ENCODE data around the gene SNPH. TPM values are rescaled to one million over a fixed set of nuclear protein-coding genes. Genes with fewer than 3 reads are reported as not detected.
A peak's percentile ranks its signal among the peaks of the same experiment; 100 is the strongest.

SNPH gene
- total and polyA plus RNA-seq, 7 donors, result 1.0 to 9.3 (median 3.7) TPM

GRCh38 chr20:1302685-1303541, 36.8 kb downstream of the SNPH start:
- DNase-seq (peak in 1 of 2 donors; percentile 24), ATAC-seq (peak in 1 of 4 donors; percentile 25)
- Histone ChIP-seq H3K4me1 (no peaks in the 10 kb centered on the region), H3K9me3 (no peaks in the 10 kb centered on the region), H3K27me3 (ENCODE audit: insufficient read depth in 3 of 3, low read length in 2 of 3) (no peaks in the 10 kb centered on the region), H3K36me3 (ENCODE audit: insufficient read depth in 1 of 2, low read depth in 1 of 2) (peaks cover 0 to 11% of the 10 kb centered on the region in 2 donors), H3K4me3 (no peak overlapping the region), H3K27ac (no peak overlapping the region)
- WGBS, 3 donors, result 69 to 76% (median 75%) methylated on average over 12 of the region's 12 CpGs
- no peak for TF ChIP-seq CTCF (IDR thresholded peaks at IDR 0.05)
- intact Hi-C loops (cut with DNase I), result no loop called here

- TF ChIP-seq CTCF (IDR thresholded peaks at IDR 0.05), result no peak
- DNase-seq (no peak), ATAC-seq (peak; percentile 50 to 70 (median 65))
- no peak overlapping the region for H3K27ac ChIP-seq
- no peaks in the 10 kb centered on the region for H3K4me1 ChIP-seq
- 73 to 78% (median 74%) methylated on average over 29 to 31 of the region's 31 CpGs for WGBS, 3 donors
- H3K27me3 ChIP-seq (ENCODE audit: insufficient read depth in 3 of 3, low read length in 2 of 3), result no peaks in the 10 kb centered on the region
- intact Hi-C loops (cut with DNase I), result no loop called here
- H3K4me3 ChIP-seq, result no peak overlapping the region
- peaks cover 0 to 8% of the 10 kb centered on the region in 2 donors for H3K36me3 ChIP-seq (ENCODE audit: insufficient read depth in 1 of 2, low read depth in 1 of 2)
- no peaks in the 10 kb centered on the region for H3K9me3 ChIP-seq
Observed at GRCh38 chr20:1304710-1305515, 38.8 kb downstream of the SNPH start.

GRCh38 chr20:1305712-1306111, 39.6 kb downstream of the SNPH start:
- Histone ChIP-seq H3K4me1 (no peaks in the 10 kb centered on the region), H3K9me3 (no peaks in the 10 kb centered on the region), H3K4me3 (no peak overlapping the region), H3K36me3 (ENCODE audit: insufficient read depth in 1 of 2, low read depth in 1 of 2) (peaks cover 0 to 7% of the 10 kb centered on the region in 2 donors), H3K27ac (no peak overlapping the region), H3K27me3 (ENCODE audit: insufficient read depth in 3 of 3, low read length in 2 of 3) (no peaks in the 10 kb centered on the region)
- DNase-seq (no peak), ATAC-seq (no peak)
- TF ChIP-seq CTCF (IDR thresholded peaks at IDR 0.05), result no peak
- intact Hi-C loops (cut with DNase I), result no loop called here
- 88 to 91% (median 90%) methylated on average over 20 to 24 of the region's 24 CpGs for WGBS, 3 donors

GRCh38 chr20:1306316-1307135, 40.4 kb downstream of the SNPH start:
- DNase-seq (peak in 1 of 2 donors; percentile 21), ATAC-seq (no peak)
- Histone ChIP-seq H3K27me3 (ENCODE audit: insufficient read depth in 3 of 3, low read length in 2 of 3) (no peaks in the 10 kb centered on the region), H3K9me3 (no peaks in the 10 kb centered on the region), H3K4me3 (no peak overlapping the region), H3K36me3 (ENCODE audit: insufficient read depth in 1 of 2, low read depth in 1 of 2) (peaks cover 0 to 5% of the 10 kb centered on the region in 2 donors), H3K4me1 (no peaks in the 10 kb centered on the region), H3K27ac (no peak overlapping the region)
- TF ChIP-seq CTCF (IDR thresholded peaks at IDR 0.05), result no peak
- intact Hi-C loops (cut with DNase I), result no loop called here
- 85 to 91% (median 86%) methylated on average over 12 to 14 of the region's 14 CpGs for WGBS, 3 donors
